ENCODE results near the gene ZNF506. TPM values are rescaled to one million over a fixed set of nuclear protein-coding genes. Genes with fewer than 3 reads are reported as not detected.
"Not testable (repeated sequence)": the region's sequence is repeated elsewhere in the genome, so short reads cannot be mapped to it uniquely, and the experiment has no call there.

Gene ZNF506
- total and polyA plus RNA-seq, 2 experiments from 2014 or later, result 9.3 to 49.9 TPM

DNA sequence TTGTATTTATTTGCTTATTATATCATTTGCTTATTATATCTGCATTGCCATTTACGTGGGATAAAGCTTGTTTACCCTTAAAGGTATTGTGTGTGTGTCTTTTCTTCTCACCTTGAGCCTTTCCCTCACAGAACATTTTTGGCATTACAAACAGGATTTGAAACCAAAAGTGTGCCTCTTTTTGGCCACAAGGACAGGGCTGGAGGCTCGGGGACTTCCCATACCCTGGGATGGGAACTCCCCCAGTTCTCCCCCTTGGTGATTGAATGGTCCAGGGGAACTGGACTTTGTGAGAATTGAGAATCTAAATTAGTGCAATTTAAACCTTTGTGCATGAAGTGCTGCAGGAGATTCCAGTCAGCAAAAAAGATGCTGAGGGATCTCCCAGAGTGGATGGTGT lies 2.4 kb upstream of the ZNF506 start:
- Histone ChIP-seq H3K4me3 (no peak overlapping the region), H3K27ac (no peak overlapping the region), H3K27me3 (no peaks in the 10 kb centered on the region), H3K9me3 (ENCODE audit: low read depth) (no peaks in the 10 kb centered on the region), H3K36me3 (no peaks in the 10 kb centered on the region), H3K4me1 (ENCODE audit: low read depth) (no peaks in the 10 kb centered on the region)
- no peak for DNase-seq (ENCODE audit: low read depth in 1 of 2, low spot score in 1 of 2)
- TF ChIP-seq, protein P1, sequence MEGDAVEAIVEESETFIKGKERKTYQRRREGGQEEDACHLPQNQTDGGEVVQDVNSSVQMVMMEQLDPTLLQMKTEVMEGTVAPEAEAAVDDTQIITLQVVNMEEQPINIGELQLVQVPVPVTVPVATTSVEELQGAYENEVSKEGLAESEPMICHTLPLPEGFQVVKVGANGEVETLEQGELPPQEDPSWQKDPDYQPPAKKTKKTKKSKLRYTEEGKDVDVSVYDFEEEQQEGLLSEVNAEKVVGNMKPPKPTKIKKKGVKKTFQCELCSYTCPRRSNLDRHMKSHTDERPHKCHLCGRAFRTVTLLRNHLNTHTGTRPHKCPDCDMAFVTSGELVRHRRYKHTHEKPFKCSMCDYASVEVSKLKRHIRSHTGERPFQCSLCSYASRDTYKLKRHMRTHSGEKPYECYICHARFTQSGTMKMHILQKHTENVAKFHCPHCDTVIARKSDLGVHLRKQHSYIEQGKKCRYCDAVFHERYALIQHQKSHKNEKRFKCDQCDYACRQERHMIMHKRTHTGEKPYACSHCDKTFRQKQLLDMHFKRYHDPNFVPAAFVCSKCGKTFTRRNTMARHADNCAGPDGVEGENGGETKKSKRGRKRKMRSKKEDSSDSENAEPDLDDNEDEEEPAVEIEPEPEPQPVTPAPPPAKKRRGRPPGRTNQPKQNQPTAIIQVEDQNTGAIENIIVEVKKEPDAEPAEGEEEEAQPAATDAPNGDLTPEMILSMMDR (IDR thresholded peaks at IDR 0.05; ENCODE audit: low read depth, low read length), result no peak

DNA sequence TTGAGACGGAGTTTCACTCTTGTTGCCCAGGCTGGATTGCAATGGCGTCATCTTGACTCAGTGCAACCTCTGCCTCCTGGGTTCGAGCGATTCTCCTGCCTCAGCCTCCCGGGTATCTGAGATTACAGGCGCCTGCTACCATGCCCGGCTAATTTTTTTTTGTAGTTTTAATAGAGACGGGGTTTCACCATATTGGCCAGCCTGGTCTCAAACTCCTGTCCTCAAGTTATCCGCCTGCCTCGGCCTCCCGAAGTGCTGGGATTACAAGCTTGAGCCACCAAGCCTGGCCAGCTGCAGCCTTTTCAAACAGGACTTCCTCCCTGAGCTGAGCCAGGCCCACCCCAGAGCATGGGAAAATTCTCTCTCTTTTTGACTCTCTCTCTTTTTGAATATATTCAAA lies 426 bp upstream of the ZNF506 start:
- peak in 1 of 2 donors; percentile 1 for DNase-seq (ENCODE audit: low read depth in 1 of 2, low spot score in 1 of 2)

DNA sequence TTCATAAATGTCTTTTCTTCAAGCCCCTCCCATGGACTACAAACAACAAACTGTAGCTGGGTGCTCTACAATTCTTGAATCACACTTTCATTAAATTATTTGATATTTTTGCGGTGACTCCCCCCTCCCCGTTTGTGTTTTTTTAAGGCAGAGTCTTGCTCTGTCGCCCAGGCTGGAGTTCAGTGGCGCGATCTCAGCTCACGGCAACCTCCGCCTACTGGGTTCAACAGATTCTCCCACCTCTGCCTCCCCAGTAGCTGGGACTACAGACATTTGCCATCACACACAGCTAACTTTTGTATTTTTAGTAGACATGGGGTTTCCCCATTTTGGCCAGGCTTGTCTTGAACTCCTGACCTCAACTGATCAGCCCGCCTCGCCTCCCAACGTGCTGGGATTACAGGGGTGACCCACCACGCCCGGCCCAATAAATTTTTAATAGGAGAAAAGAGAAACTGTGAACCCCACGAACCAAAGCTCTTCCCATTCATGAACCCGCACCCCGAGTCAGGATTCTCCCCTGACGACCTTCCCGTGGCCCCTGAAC lies 703 bp downstream of the ZNF506 start:
- TF ChIP-seq, protein P1 (IDR thresholded peaks at IDR 0.05; ENCODE audit: low read depth, low read length), result no peak
- Histone ChIP-seq H3K27me3 (no peaks in the 10 kb centered on the region), H3K4me3 (peak overlapping the region; percentile 89), H3K9me3 (ENCODE audit: low read depth) (no peaks in the 10 kb centered on the region), H3K36me3 (peaks cover 6% of the 10 kb centered on the region), H3K27ac (peak overlapping the region; percentile 98), H3K4me1 (ENCODE audit: low read depth) (no peaks in the 10 kb centered on the region)
- DNase-seq (ENCODE audit: low read depth in 1 of 2, low spot score in 1 of 2), result peak; percentile 1 to 3

More for the DNA sequence above, 426 bp upstream of the ZNF506 start:
- Histone ChIP-seq H3K27ac (peak overlapping the region; percentile 65), H3K4me3 (peak overlapping the region; percentile 89)
- H3K4me1 ChIP-seq (ENCODE audit: low read depth); H3K27me3 ChIP-seq; H3K36me3 ChIP-seq; H3K9me3 ChIP-seq (ENCODE audit: low read depth): not testable (repeated sequence)

DNA sequence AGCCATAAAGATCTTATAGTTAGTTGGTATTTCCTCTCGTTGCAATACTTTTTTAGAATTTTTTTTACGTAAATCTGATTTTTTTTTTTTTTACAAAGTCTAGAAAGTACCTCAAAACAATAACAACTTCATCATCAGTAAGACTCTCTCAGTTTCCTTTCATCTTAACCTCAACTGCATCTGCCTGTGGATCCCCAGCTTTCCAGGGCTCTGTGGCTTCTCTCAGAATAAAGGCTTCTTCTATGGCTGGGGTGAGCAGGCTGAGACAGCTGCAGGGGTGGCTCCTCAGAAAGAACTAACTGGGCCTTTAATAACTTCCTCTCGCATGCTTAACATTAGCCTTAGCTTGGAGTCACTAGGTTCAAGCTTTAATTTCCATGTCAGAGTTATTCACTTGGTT lies 4.2 kb downstream of the ZNF506 start:
- H3K36me3 ChIP-seq, result peaks cover 6% of the 10 kb centered on the region
- TF ChIP-seq, protein P1 (IDR thresholded peaks at IDR 0.05; ENCODE audit: low read depth, low read length), result no peak
- H3K27ac ChIP-seq, result no peak overlapping the region
- no peak for DNase-seq (ENCODE audit: low read depth in 1 of 2, low spot score in 1 of 2)
- H3K4me3 ChIP-seq, result no peak overlapping the region
- H3K27me3 ChIP-seq, result no peaks in the 10 kb centered on the region
- H3K4me1 ChIP-seq (ENCODE audit: low read depth), result no peaks in the 10 kb centered on the region
- H3K9me3 ChIP-seq (ENCODE audit: low read depth), result no peaks in the 10 kb centered on the region

DNA sequence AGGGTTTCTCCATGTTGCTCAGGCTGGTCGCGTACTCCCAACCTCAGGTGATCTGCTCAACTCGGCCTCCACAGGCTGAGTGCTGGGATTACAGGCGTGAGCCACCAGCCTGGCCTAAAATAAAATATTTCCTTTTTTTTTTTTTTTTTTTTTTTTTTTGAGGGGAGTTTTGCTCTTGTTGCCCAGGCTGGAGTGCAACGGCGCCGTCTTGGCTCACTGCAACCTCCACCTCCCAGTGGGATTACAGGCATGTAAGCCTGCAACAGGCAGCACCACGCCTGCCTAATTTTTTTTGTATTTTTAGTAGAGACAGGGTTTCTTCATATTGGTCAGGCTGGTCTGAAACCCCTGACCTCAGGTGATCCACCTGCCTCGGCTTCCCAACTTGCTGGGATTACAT lies 4.9 kb downstream of the ZNF506 start:
- Histone ChIP-seq H3K27ac (no peak overlapping the region), H3K4me3 (no peak overlapping the region), H3K27me3 (no peaks in the 10 kb centered on the region), H3K4me1 (ENCODE audit: low read depth) (no peaks in the 10 kb centered on the region), H3K9me3 (ENCODE audit: low read depth) (no peaks in the 10 kb centered on the region), H3K36me3 (peaks cover 6% of the 10 kb centered on the region)
- DNase-seq (ENCODE audit: low read depth in 1 of 2, low spot score in 1 of 2), result no peak
- TF ChIP-seq, protein P1 (IDR thresholded peaks at IDR 0.05; ENCODE audit: low read depth, low read length), result no peak

DNA sequence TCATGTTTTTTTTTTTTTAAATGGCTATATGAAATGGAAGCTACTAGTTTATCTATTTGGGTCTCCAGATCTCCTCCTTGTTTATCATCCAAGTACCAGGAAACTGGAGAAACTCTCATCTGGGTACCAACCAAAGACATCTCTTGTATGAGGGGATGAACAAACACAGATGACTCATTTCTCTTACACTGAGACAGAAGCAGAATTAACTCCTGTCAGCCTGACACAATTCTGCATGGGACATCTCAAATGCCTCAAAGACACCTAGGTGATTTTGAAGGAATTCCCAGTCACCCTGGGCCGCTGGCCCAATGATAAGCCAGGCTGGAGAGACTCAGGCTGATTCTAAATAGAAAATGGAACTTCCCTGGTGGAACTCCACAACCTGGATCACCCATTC lies 9.6 kb downstream of the ZNF506 start:
- not testable (repeated sequence) for H3K9me3 ChIP-seq (ENCODE audit: low read depth); H3K4me1 ChIP-seq (ENCODE audit: low read depth); H3K27ac ChIP-seq; H3K36me3 ChIP-seq; H3K4me3 ChIP-seq; H3K27me3 ChIP-seq; DNase-seq (ENCODE audit: low read depth in 1 of 2, low spot score in 1 of 2)

DNA sequence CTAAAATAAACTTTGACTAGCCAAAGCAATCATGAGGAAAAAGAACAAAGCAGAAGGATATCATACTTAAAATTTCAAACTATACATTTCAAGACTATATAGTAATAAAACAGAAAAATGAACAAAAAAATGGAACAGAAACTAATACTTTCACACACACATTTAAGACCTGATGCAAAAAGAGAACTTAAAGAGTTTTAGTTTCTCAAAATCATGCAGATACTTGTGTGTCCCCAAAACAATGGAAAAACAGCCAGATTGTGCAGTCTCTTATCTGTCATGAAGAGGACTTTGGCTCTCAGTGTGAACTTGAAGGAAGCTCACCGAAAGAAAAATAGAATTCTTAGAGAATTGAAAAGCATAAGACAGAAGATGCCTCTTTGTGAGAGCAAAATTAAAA lies 16.1 kb downstream of the ZNF506 start:
- peaks cover 7% of the 10 kb centered on the region for H3K36me3 ChIP-seq
- TF ChIP-seq, protein P1 (IDR thresholded peaks at IDR 0.05; ENCODE audit: low read depth, low read length), result no peak
- no peak overlapping the region for H3K27ac ChIP-seq
- no peaks in the 10 kb centered on the region for H3K27me3 ChIP-seq
- no peak overlapping the region for H3K4me3 ChIP-seq
- H3K4me1 ChIP-seq (ENCODE audit: low read depth), result no peaks in the 10 kb centered on the region
- H3K9me3 ChIP-seq (ENCODE audit: low read depth), result no peaks in the 10 kb centered on the region
- no peak for DNase-seq (ENCODE audit: low read depth in 1 of 2, low spot score in 1 of 2)
